HAP-1 (cell line): ENCODE measurements around the gene DRD4.
A peak's percentile ranks its signal among the peaks of the same experiment; 100 is the strongest.
"Not testable (repeated sequence)": the region's sequence is repeated elsewhere in the genome, so short reads cannot be mapped to it uniquely, and the experiment has no call there.

Experiments
- DNase-seq, 2 experiments: peaks; one replicate each; pipeline ENCODE4 v3.0.0-alpha.2; 2016 to 2020; ENCODE audit warnings: low spot score in 2 of 2
- H3K27me3 ChIP-seq: fragments of 250-450 bp; sonication (Bioruptor Pico); 2 replicates; pipeline ENCODE4 v1.5.1; 2020; ENCODE audit warnings: low read depth, mild to moderate bottlenecking, moderate library complexity
- H3K36me3 ChIP-seq: fragments of 250-450 bp; sonication (Bioruptor Pico); replicated peaks from 2 replicates; pipeline ENCODE4 v1.5.1; 2020; ENCODE audit warnings: mild to moderate bottlenecking
- H3K4me1 ChIP-seq: fragments of 250-450 bp; sonication (Bioruptor Pico); 2 replicates; pipeline ENCODE4 v1.5.1; 2020; ENCODE audit warnings: mild to moderate bottlenecking
- H3K4me3 ChIP-seq: fragments of 250-450 bp; sonication (Bioruptor Pico); 2 replicates; pipeline ENCODE4 v1.5.1; 2020; ENCODE audit warnings: mild to moderate bottlenecking, moderate library complexity
- H3K9me3 ChIP-seq: fragments of 250-450 bp; sonication (Bioruptor Pico); 2 replicates; pipeline ENCODE4 v1.5.1; 2020; ENCODE audit warnings: mild to moderate bottlenecking, moderate library complexity
- in situ Hi-C: fragments of 300-500 bp; cut with MboI; formaldehyde crosslinking; loops from 3 replicates; pipeline ENCODE4 v1.14.3; 2020; ENCODE audit warnings: low sequenced_read_pairs, inconsistent platforms, mixed read lengths

Gene DRD4

GRCh38 chr11:637593-638521 is 788 bp downstream of the DRD4 start:
- H3K27me3 ChIP-seq = no peaks in the 10 kb centered on the region

GRCh38 chr11:638631-639331 is 1.7 kb downstream of the DRD4 start:
- Histone ChIP-seq H3K36me3 (no peaks in the 10 kb centered on the region; the same call in 1 of the 2 replicates), H3K4me3 (no peak overlapping the region), H3K9me3 (no peaks in the 10 kb centered on the region), H3K4me1 (peaks cover 4% of the 10 kb centered on the region), H3K27me3 (no peaks in the 10 kb centered on the region)
- DNase-seq = peak in 1 of 2 experiments; percentile 59
- in situ Hi-C loops = no loop called here

More at GRCh38 chr11:637593-638521, 788 bp downstream of the DRD4 start:
- Histone ChIP-seq H3K36me3 (no peaks in the 10 kb centered on the region; the same call in 1 of the 2 replicates), H3K4me1 (peaks cover 4% of the 10 kb centered on the region), H3K4me3 (no peak overlapping the region), H3K9me3 (no peaks in the 10 kb centered on the region)
- no peak for DNase-seq
- in situ Hi-C loops = no loop called here

GRCh38 chr11:639332-639955 is 2.4 kb downstream of the DRD4 start:
- in situ Hi-C loops = no loop called here
- no peaks in the 10 kb centered on the region for H3K9me3 ChIP-seq
- peaks cover 4% of the 10 kb centered on the region for H3K4me1 ChIP-seq
- no peaks in the 10 kb centered on the region for H3K27me3 ChIP-seq
- H3K36me3 ChIP-seq = peaks cover 4% of the 10 kb centered on the region; the same call in 1 of the 2 replicates
- no peak for DNase-seq
- no peak overlapping the region for H3K4me3 ChIP-seq

GRCh38 chr11:640021-640706 is 3.1 kb downstream of the DRD4 start:
- Histone ChIP-seq H3K4me3 (no peak overlapping the region), H3K9me3 (no peaks in the 10 kb centered on the region), H3K4me1 (peaks cover 4% of the 10 kb centered on the region), H3K36me3 (peaks cover 7% of the 10 kb centered on the region; the same call in 1 of the 2 replicates), H3K27me3 (no peaks in the 10 kb centered on the region)
- DNase-seq = no peak
- in situ Hi-C loops = loop anchor here (10.0 kb wide), 1 partner anchor 125 kb away; no protein-coding TSS in a partner anchor

- Histone ChIP-seq H3K4me3 (no peak overlapping the region), H3K4me1 (peaks cover 4% of the 10 kb centered on the region), H3K36me3 (peaks cover 10% of the 10 kb centered on the region; the same call in 1 of the 2 replicates), H3K9me3 (no peaks in the 10 kb centered on the region), H3K27me3 (no peaks in the 10 kb centered on the region)
- in situ Hi-C loops = loop anchor here (10.0 kb wide), 1 partner anchor 123 kb away; no protein-coding TSS in a partner anchor
- no peak for DNase-seq
Observed at GRCh38 chr11:641806-642370, 4.8 kb downstream of the DRD4 start.

GRCh38 chr11:643366-643765 is 6.3 kb downstream of the DRD4 start:
- Histone ChIP-seq H3K4me3 (no peak overlapping the region), H3K27me3 (no peaks in the 10 kb centered on the region), H3K4me1 (peaks cover 4% of the 10 kb centered on the region), H3K9me3 (no peaks in the 10 kb centered on the region), H3K36me3 (peaks cover 10% of the 10 kb centered on the region; the same call in 1 of the 2 replicates)
- in situ Hi-C loops = loop anchor here (10.0 kb wide), 1 partner anchor 121 kb away; no protein-coding TSS in a partner anchor
- DNase-seq = no peak

GRCh38 chr11:643849-644738 is 7.0 kb downstream of the DRD4 start:
- no peak for DNase-seq
- Histone ChIP-seq H3K27me3 (no peaks in the 10 kb centered on the region), H3K4me1 (no peaks in the 10 kb centered on the region; the same call in 1 of the 2 replicates), H3K9me3 (no peaks in the 10 kb centered on the region), H3K36me3 (peaks cover 10% of the 10 kb centered on the region; the same call in 1 of the 2 replicates), H3K4me3 (no peak overlapping the region)
- in situ Hi-C loops = loop anchor here (10.0 kb wide), 1 partner anchor 121 kb away; no protein-coding TSS in a partner anchor

- Histone ChIP-seq H3K27me3 (no peaks in the 10 kb centered on the region), H3K4me1 (no peaks in the 10 kb centered on the region), H3K9me3 (no peaks in the 10 kb centered on the region), H3K4me3 (no peak overlapping the region), H3K36me3 (peaks cover 17% of the 10 kb centered on the region)
- in situ Hi-C loops = loop anchor here (10.0 kb wide), 1 partner anchor 119 kb away; no protein-coding TSS in a partner anchor
- no peak for DNase-seq
Observed at GRCh38 chr11:645536-645935, 8.5 kb downstream of the DRD4 start.

GRCh38 chr11:646214-646613 is 9.1 kb downstream of the DRD4 start:
- no peak overlapping the region for H3K4me3 ChIP-seq
- no peaks in the 10 kb centered on the region for H3K27me3 ChIP-seq
- in situ Hi-C loops = loop anchor here (10.0 kb wide), 1 partner anchor 119 kb away; no protein-coding TSS in a partner anchor
- H3K9me3 ChIP-seq = no peaks in the 10 kb centered on the region
- no peak for DNase-seq
- H3K4me1 ChIP-seq = no peaks in the 10 kb centered on the region
- peaks cover 23% of the 10 kb centered on the region for H3K36me3 ChIP-seq

- DNase-seq, H3K9me3 ChIP-seq, H3K27me3 ChIP-seq, H3K4me1 ChIP-seq, H3K4me3 ChIP-seq: not testable (repeated sequence)
- in situ Hi-C loops = loop anchor here (10.0 kb wide), 1 partner anchor 117 kb away; no protein-coding TSS in a partner anchor
- H3K36me3 ChIP-seq = peaks cover 23% of the 10 kb centered on the region
Observed at GRCh38 chr11:647672-648158, 10.6 kb downstream of the DRD4 start.

- Histone ChIP-seq H3K4me3 (no peak overlapping the region), H3K27me3 (no peaks in the 10 kb centered on the region), H3K4me1 (no peaks in the 10 kb centered on the region), H3K36me3 (peaks cover 16% of the 10 kb centered on the region), H3K9me3 (no peaks in the 10 kb centered on the region)
- DNase-seq = no peak
- in situ Hi-C loops = no loop called here
Observed at GRCh38 chr11:650482-650881, 13.4 kb downstream of the DRD4 start.

GRCh38 chr11:653136-653535 is 16.1 kb downstream of the DRD4 start:
- H3K27me3 ChIP-seq, DNase-seq, H3K4me1 ChIP-seq, H3K4me3 ChIP-seq, in situ Hi-C loops, H3K9me3 ChIP-seq: not testable (repeated sequence)
- H3K36me3 ChIP-seq = peaks cover 21% of the 10 kb centered on the region
